Hepatocyte (in vitro differentiated cells): ENCODE measurements around the gene NOSIP.

Experiments
- EZH2 ChIP-seq: fragments of 200-600 bp; sonication (generic); IDR thresholded peaks from 2 replicates; pipeline ENCODE4 v1.6.1; 2016; ENCODE audit warnings: antibody characterized with exemption, mild to moderate bottlenecking, borderline replicate concordance
- TF ChIP-seq, protein P1 (sequence below): fragments of 200-600 bp; sonication (generic); IDR thresholded peaks from 2 replicates; pipeline ENCODE4 v1.5.1; 2016; ENCODE audit warnings: antibody characterized with exemption, mild to moderate bottlenecking; ENCODE audit not compliant: poor library complexity

DNA sequence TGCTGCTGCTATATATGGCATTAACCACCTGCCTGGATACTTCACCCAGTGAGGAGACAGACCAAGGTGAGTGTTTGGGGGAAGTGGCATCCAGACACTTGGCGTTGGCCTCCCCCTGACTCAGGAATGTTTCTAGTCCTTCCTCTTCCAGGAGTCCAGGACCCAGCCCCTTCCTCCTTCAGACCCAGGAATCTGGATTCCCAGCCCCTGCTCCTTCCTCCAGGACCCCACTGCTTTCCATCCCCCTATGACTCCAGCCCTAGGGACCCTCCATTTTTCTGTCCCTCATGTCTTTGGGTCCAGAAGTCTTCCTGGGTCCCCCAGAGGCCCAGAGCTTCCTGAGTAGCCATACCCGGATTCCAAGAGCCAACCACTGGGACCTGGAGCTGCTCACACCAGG, 2.9 kb upstream of the NOSIP start:
- TF ChIP-seq EZH2 = no peak
- TF ChIP-seq, protein P1, sequence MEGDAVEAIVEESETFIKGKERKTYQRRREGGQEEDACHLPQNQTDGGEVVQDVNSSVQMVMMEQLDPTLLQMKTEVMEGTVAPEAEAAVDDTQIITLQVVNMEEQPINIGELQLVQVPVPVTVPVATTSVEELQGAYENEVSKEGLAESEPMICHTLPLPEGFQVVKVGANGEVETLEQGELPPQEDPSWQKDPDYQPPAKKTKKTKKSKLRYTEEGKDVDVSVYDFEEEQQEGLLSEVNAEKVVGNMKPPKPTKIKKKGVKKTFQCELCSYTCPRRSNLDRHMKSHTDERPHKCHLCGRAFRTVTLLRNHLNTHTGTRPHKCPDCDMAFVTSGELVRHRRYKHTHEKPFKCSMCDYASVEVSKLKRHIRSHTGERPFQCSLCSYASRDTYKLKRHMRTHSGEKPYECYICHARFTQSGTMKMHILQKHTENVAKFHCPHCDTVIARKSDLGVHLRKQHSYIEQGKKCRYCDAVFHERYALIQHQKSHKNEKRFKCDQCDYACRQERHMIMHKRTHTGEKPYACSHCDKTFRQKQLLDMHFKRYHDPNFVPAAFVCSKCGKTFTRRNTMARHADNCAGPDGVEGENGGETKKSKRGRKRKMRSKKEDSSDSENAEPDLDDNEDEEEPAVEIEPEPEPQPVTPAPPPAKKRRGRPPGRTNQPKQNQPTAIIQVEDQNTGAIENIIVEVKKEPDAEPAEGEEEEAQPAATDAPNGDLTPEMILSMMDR = no peak
